ENCODE measurements around the gene CFAP299. TPM values are rescaled to one million over a fixed set of nuclear protein-coding genes. Genes with fewer than 3 reads are reported as not detected.

The CFAP299 gene
- total RNA-seq = 0.44 and 2.9 TPM in 2 replicates

DNA sequence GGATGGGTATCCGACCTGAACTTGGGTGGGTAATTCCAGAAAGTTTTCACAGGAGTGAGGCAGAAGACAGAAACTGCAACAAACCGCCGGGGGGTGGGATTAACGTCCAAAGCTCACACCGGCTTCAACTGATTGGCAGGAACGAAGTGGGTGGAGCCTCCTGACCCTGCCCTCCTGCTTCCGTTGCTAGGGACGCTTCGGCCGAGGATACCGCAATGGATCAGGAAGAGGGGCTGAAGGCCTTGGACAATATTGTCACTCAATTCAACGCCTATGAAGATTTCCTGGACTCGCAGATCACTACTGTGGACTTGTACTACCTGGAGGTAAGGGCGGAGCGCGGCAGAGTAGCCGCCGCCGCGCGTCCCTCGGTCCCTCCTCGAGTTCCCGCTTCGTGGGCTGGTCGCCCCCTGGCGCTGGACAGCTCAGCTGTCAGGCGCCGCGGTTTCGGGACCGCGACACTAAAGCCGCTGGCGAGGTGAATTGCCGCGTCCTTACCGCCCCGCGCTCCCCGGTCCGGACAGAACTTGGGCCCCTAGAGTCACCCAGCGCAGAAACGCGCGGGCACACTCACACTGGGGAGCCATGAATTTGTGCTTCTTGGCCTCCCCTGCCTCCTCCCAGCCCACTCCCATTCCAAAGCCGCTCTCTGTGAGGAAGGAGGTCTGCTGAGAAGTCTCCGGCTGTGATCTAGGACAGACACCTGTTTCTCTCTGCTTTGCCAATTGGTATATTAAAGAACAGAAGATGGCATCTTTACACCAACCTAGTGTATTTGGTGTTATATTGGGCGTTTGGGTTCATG, at the start of gene CFAP299:
TSS of gene CFAP299 (plus strand) at position 177 of the 805 bp plus-strand sequence.

Other genes with a start within 250 kb of the CFAP299 start
- gene PRDM8, start 138.2 kb upstream of the CFAP299 start, total RNA-seq = 9.6 and 29.3 TPM in 2 replicates
- 2.8 and 32.5 TPM in 2 replicates for gene FGF5, start 69.1 kb upstream of the CFAP299 start, total RNA-seq

Measured in placental pericyte (primary cell).